SK-N-SH treated with all-trans-retinoic acid at 6 μM for 48 hours (cell line): ENCODE data around the gene TPH2.

Experiments used
- ARNTL ChIP-seq: fragments of 450-650 bp; formaldehyde crosslinking; IDR thresholded peaks from 2 replicates; pipeline ENCODE4 v1.5.0; 2020; ENCODE audit warnings: low read depth, mild to moderate bottlenecking, moderate library complexity, borderline replicate concordance
- ESRRG ChIP-seq: fragments of 250-450 bp; sonication (Bioruptor Pico); IDR thresholded peaks from 2 replicates; pipeline ENCODE4 v1.6.1; 2021; ENCODE audit warnings: mild to moderate bottlenecking
- ISL1 ChIP-seq: fragments of 250-450 bp; sonication (Bioruptor Pico); IDR thresholded peaks from 2 replicates; pipeline ENCODE4 v2.1.2; 2022; ENCODE audit warnings: mild to moderate bottlenecking, moderate library complexity
- OSR1 ChIP-seq: fragments of 250-450 bp; sonication (Bioruptor Pico); IDR thresholded peaks from 2 replicates; pipeline ENCODE4 v1.8.0; 2022; ENCODE audit warnings: moderate library complexity, mild to moderate bottlenecking, inconsistent platforms
- PATZ1 ChIP-seq: fragments of 250-450 bp; sonication (Bioruptor Pico); IDR thresholded peaks from 2 replicates; pipeline ENCODE4 v1.8.0; 2020; ENCODE audit warnings: mild to moderate bottlenecking, moderate library complexity, borderline replicate concordance
- PPARA ChIP-seq: fragments of 250-450 bp; sonication (Bioruptor Pico); IDR thresholded peaks from 2 replicates; pipeline ENCODE4 v1.5.0; 2020; ENCODE audit warnings: mild to moderate bottlenecking, borderline replicate concordance
- TOX ChIP-seq: fragments of 250-450 bp; sonication (Bioruptor Pico); IDR thresholded peaks from 2 replicates; pipeline ENCODE4 v1.8.0; 2021; ENCODE audit warnings: mild to moderate bottlenecking, moderate library complexity, borderline replicate concordance
- TSHZ2 ChIP-seq: fragments of 250-450 bp; sonication (Bioruptor Pico); IDR thresholded peaks from 2 replicates; pipeline ENCODE4 v1.5.0; 2020; ENCODE audit warnings: mild to moderate bottlenecking, moderate library complexity
- ZFP3 ChIP-seq: fragments of 250-450 bp; sonication (Bioruptor Pico); IDR thresholded peaks from 2 replicates; pipeline ENCODE4 v1.5.0; 2020; ENCODE audit warnings: mild to moderate bottlenecking, moderate library complexity
- ZFP30 ChIP-seq: fragments of 450-650 bp; formaldehyde crosslinking; IDR thresholded peaks from 2 replicates; pipeline ENCODE4 v1.5.0; 2022; ENCODE audit warnings: mild to moderate bottlenecking, moderate library complexity
- ZNF565 ChIP-seq: fragments of 450-650 bp; formaldehyde crosslinking; conservative IDR thresholded peaks from 2 replicates; pipeline ENCODE4 v1.5.0; 2020; ENCODE audit warnings: low read depth, mild to moderate bottlenecking, moderate library complexity
- ZNF70 ChIP-seq: fragments of 450-650 bp; formaldehyde crosslinking; IDR thresholded peaks from 2 replicates; pipeline ENCODE4 v1.5.0; 2020; ENCODE audit warnings: mild to moderate bottlenecking, moderate library complexity
- TF ChIP-seq, protein P1 (sequence below): fragments of 250-450 bp; sonication (Bioruptor Pico); IDR thresholded peaks from 2 replicates; pipeline ENCODE4 v1.8.0; 2021; ENCODE audit warnings: low read depth, mild to moderate bottlenecking, moderate library complexity, borderline replicate concordance

GRCh38 chr12:71942703-71943102, 4.1 kb downstream of the TPH2 start:
- TF ChIP-seq TSHZ2 (CRISPR knock-in tag): no peak
- TF ChIP-seq, protein P1, sequence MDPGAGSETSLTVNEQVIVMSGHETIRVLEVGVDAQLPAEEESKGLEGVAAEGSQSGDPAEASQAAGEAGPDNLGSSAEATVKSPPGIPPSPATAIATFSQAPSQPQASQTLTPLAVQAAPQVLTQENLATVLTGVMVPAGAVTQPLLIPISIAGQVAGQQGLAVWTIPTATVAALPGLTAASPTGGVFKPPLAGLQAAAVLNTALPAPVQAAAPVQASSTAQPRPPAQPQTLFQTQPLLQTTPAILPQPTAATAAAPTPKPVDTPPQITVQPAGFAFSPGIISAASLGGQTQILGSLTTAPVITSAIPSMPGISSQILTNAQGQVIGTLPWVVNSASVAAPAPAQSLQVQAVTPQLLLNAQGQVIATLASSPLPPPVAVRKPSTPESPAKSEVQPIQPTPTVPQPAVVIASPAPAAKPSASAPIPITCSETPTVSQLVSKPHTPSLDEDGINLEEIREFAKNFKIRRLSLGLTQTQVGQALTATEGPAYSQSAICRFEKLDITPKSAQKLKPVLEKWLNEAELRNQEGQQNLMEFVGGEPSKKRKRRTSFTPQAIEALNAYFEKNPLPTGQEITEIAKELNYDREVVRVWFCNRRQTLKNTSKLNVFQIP (CRISPR knock-in tag): no peak
- TF ChIP-seq PATZ1 (CRISPR knock-in tag): no peak
- TF ChIP-seq ZNF565 (CRISPR knock-in tag): no peak
- TF ChIP-seq PPARA (CRISPR knock-in tag): no peak
- no peak for TF ChIP-seq TOX (CRISPR knock-in tag)
- TF ChIP-seq ARNTL (CRISPR knock-in tag): no peak
- no peak for TF ChIP-seq ESRRG
- no peak for TF ChIP-seq ZFP30 (CRISPR knock-in tag)
- no peak for TF ChIP-seq ZNF70 (CRISPR knock-in tag)
- no peak for TF ChIP-seq ISL1 (CRISPR knock-in tag)
- TF ChIP-seq OSR1 (CRISPR knock-in tag): no peak
- TF ChIP-seq ZFP3: no peak
